SK-N-SH (cell line): ENCODE results near the gene NT5C1B. TPM values are rescaled to one million over a fixed set of nuclear protein-coding genes. Genes with fewer than 3 reads are reported as not detected.
A peak's percentile ranks its signal among the peaks of the same experiment; 100 is the strongest.

Experiments
- CTCF ChIA-PET: fragments of 300-600, 350-600 bp; formaldehyde crosslinking; extraction: SDS; loops from one replicate; lab custom pipeline; 2021; lab: Yijun Ruan, JAX
- POLR2A ChIA-PET: fragments of 350-600 bp; sonication (Branson Sonifier 250); formaldehyde crosslinking; extraction: SDS; loops from one replicate; lab custom pipeline; 2020; ENCODE audit warnings: antibody characterized with exemption, inconsistent platforms; lab: Yijun Ruan, JAX
- DNase-seq: peaks from one replicate; pipeline ENCODE4 v3.0.0; 2012
- H2AFZ ChIP-seq: fragments of 200-600 bp; sonication (generic); 2 replicates; pipeline ENCODE4 v1.8.1; 2016; ENCODE audit warnings: antibody characterized with exemption, mild to moderate bottlenecking, low read depth
- H3F3A ChIP-seq: fragments of 200-600 bp; sonication (generic); replicated peaks from 2 replicates; pipeline ENCODE3; 2016; ENCODE audit warnings: antibody characterized with exemption, mild to moderate bottlenecking; ENCODE audit not compliant: insufficient read depth
- H3K27ac ChIP-seq, 2 experiments: fragments of 200-500 bp in 1 of 2; fragments of 200-600 bp in 1 of 2; sonication (Bioruptor generic) in 1 of 2; sonication (generic), shearing (Covaris generic) in 1 of 2; 2 replicates each; pipeline versions ENCODE4 v1.5.1 to v1.6.1; 2014 to 2016; ENCODE audit warnings: low read depth in 2 of 2, inconsistent platforms in 1 of 2, low read length in 1 of 2, mild to moderate bottlenecking in 1 of 2, mixed read lengths in 1 of 2
- H3K27me3 ChIP-seq: fragments of 200-600 bp; sonication (generic), shearing (Covaris generic); 2 replicates; pipeline ENCODE4 v1.6.1; 2016; ENCODE audit warnings: mixed run types; ENCODE audit not compliant: insufficient read depth
- H3K36me3 ChIP-seq, 2 experiments: fragments of 200-500 bp in 1 of 2; fragments of 200-600 bp in 1 of 2; sonication (Bioruptor generic) in 1 of 2; sonication (generic) in 1 of 2; replicated peaks in 1 of 2; 2 replicates each; pipeline versions ENCODE3 to v1.5.1; 2014 to 2016; ENCODE audit warnings: low read length in 1 of 2, mild to moderate bottlenecking in 1 of 2; ENCODE audit not compliant: insufficient read depth in 2 of 2, control insufficient read depth in 1 of 2
- H3K4me1 ChIP-seq, 2 experiments: fragments of 200-500 bp in 1 of 2; fragments of 200-600 bp in 1 of 2; sonication (Bioruptor generic) in 1 of 2; sonication (generic), shearing (Covaris generic) in 1 of 2; 2 replicates each; pipeline versions ENCODE4 v1.5.1 to v1.6.1; 2014 to 2016; ENCODE audit warnings: low read depth in 1 of 2, low read length in 1 of 2, mixed run types in 1 of 2; ENCODE audit not compliant: insufficient read depth in 2 of 2, control insufficient read depth in 1 of 2
- H3K4me2 ChIP-seq: fragments of 200-600 bp; sonication (generic), shearing (Covaris generic); 2 replicates; pipeline ENCODE4 v1.6.1; 2017; ENCODE audit warnings: mixed run types
- H3K4me3 ChIP-seq, 2 experiments: fragments of 200-500 bp in 1 of 2; fragments of 200-600 bp in 1 of 2; sonication (Bioruptor generic) in 1 of 2; sonication (generic), shearing (Covaris generic) in 1 of 2; 2 replicates each; pipeline versions ENCODE4 v1.5.1 to v1.8.1; 2014 to 2016; ENCODE audit warnings: low read depth in 2 of 2, inconsistent platforms in 1 of 2, low read length in 1 of 2, mild to moderate bottlenecking in 1 of 2, mixed read lengths in 1 of 2, moderate library complexity in 1 of 2
- H3K79me2 ChIP-seq: fragments of 200-600 bp; sonication (generic); 2 replicates; pipeline ENCODE4 v1.8.1; 2017; ENCODE audit warnings: mild to moderate bottlenecking; ENCODE audit not compliant: insufficient read depth
- H3K9ac ChIP-seq: fragments of 200-600 bp; sonication (generic); 2 replicates; pipeline ENCODE4 v1.6.1; 2017; ENCODE audit warnings: mixed run types
- H3K9me2 ChIP-seq: fragments of 200-600 bp; sonication (generic); 2 replicates; pipeline ENCODE4 v1.6.1; 2017; ENCODE audit warnings: mixed run types
- H3K9me3 ChIP-seq: fragments of 200-600 bp; sonication (generic); 2 replicates; pipeline ENCODE4 v1.6.1; 2017; ENCODE audit warnings: mixed run types, mild to moderate bottlenecking, moderate library complexity
- H4K20me1 ChIP-seq: fragments of 200-600 bp; sonication (generic); 2 replicates; pipeline ENCODE4 v1.6.1; 2017; ENCODE audit warnings: mild to moderate bottlenecking, mixed run types; ENCODE audit not compliant: insufficient read depth
- FOSL2 ChIP-seq: IDR thresholded peaks from 2 replicates; pipeline ENCODE4 v1.4.0; 2012; ENCODE audit warnings: low read depth, mild to moderate bottlenecking, moderate library complexity, borderline replicate concordance
- FOXM1 ChIP-seq: IDR thresholded peaks from 2 replicates; pipeline ENCODE4 v1.4.0; 2012; ENCODE audit warnings: low read depth, mild to moderate bottlenecking
- IRF3 ChIP-seq: fragments of 150-350 bp; IDR thresholded peaks from 2 replicates; pipeline ENCODE4 v1.6.1; 2016; ENCODE audit warnings: mild to moderate bottlenecking, low read depth, low read length
- PBX3 ChIP-seq: IDR thresholded peaks from 2 replicates; pipeline ENCODE4; 2012
- TEAD4 ChIP-seq: IDR thresholded peaks from 2 replicates; pipeline ENCODE4 v1.4.0; 2012; ENCODE audit warnings: mild to moderate bottlenecking, borderline replicate concordance; ENCODE audit not compliant: insufficient read depth
- YY1 ChIP-seq: IDR thresholded peaks from 2 replicates; pipeline ENCODE4 v1.4.0; 2012; ENCODE audit warnings: low read depth, mild to moderate bottlenecking
- WGBS: methylation state at CpG from one replicate; pipeline ENCODE4 v1.1.6; 2017; ENCODE audit warnings: low lambda C conversion rate; 5-methylcytosine and 5-hydroxymethylcytosine counted together
- polyA plus RNA-seq, 3 experiments: library from polyadenylated mRNA; depleted of rRNA; stranded (reverse); fragments of >200 nt; gene quantifications; 2 replicates each; pipeline ENCODE4 v1.2.3, GENCODE V29; 2012
- TF ChIP-seq, protein P1 (sequence below): fragments of 200-600 bp; sonication (generic); IDR thresholded peaks from 2 replicates; pipeline ENCODE4 v1.6.1; 2017; ENCODE audit warnings: antibody characterized with exemption, mild to moderate bottlenecking, moderate library complexity

Gene NT5C1B
- polyA plus RNA-seq, 1 of the 3 experiments (the other 2 are of a cell fraction), result not detected

GRCh38 chr2:18630941-18631340 lies 41.6 kb upstream of the NT5C1B start:
- Histone ChIP-seq H3F3A (peaks cover 43% of the 10 kb centered on the region), H3K27me3 (no peaks in the 10 kb centered on the region), H3K9ac (peak overlapping the region; percentile 5; the same call in 1 of the 2 replicates), H3K36me3 (peaks cover 0 to 23% of the 10 kb centered on the region in 2 experiments), H3K4me3 (no peak overlapping the region; a peak in 1 of 4 replicates), H3K9me3 (peaks cover 17% of the 10 kb centered on the region; the same call in 1 of the 2 replicates), H3K4me1 (peaks cover 0 to 28% of the 10 kb centered on the region in 2 experiments; a peak in 3 of 4 replicates), H4K20me1 (no peaks in the 10 kb centered on the region), H3K27ac (peak overlapping the region; percentile 50 to 66; a peak in 3 of 4 replicates), H3K9me2 (no peaks in the 10 kb centered on the region), H2AFZ (no peak overlapping the region), H3K79me2 (peaks cover 37% of the 10 kb centered on the region), H3K4me2 (peak overlapping the region; percentile 27; the same call in 1 of the 2 replicates)
- ChIA-PET POLR2A (no interaction called here), CTCF (interaction anchor here (0.9 to 1.7 kb wide), 3 partner anchors 21 to 110 kb away, joined by 3 to 5 read pairs (median 3); no protein-coding TSS in a partner anchor)
- no peak for TF ChIP-seq TEAD4
- TF ChIP-seq IRF3, result no peak
- TF ChIP-seq FOXM1, result no peak
- TF ChIP-seq PBX3, result 0 out of 2 replicates have a peak, but pooled peaks have one; percentile 7
- no peak for TF ChIP-seq YY1
- DNase-seq, result no peak

- H4K20me1 ChIP-seq, result no peaks in the 10 kb centered on the region
- H3K27me3 ChIP-seq, result no peaks in the 10 kb centered on the region
- no peaks in the 10 kb centered on the region for H3K9me2 ChIP-seq
- peaks cover 0 to 23% of the 10 kb centered on the region in 2 experiments for H3K36me3 ChIP-seq
- peaks cover 17% of the 10 kb centered on the region; the same call in 1 of the 2 replicates for H3K9me3 ChIP-seq
- no peak overlapping the region for H2AFZ ChIP-seq
- TF ChIP-seq, protein P1, sequence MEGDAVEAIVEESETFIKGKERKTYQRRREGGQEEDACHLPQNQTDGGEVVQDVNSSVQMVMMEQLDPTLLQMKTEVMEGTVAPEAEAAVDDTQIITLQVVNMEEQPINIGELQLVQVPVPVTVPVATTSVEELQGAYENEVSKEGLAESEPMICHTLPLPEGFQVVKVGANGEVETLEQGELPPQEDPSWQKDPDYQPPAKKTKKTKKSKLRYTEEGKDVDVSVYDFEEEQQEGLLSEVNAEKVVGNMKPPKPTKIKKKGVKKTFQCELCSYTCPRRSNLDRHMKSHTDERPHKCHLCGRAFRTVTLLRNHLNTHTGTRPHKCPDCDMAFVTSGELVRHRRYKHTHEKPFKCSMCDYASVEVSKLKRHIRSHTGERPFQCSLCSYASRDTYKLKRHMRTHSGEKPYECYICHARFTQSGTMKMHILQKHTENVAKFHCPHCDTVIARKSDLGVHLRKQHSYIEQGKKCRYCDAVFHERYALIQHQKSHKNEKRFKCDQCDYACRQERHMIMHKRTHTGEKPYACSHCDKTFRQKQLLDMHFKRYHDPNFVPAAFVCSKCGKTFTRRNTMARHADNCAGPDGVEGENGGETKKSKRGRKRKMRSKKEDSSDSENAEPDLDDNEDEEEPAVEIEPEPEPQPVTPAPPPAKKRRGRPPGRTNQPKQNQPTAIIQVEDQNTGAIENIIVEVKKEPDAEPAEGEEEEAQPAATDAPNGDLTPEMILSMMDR, result no peak
- TF ChIP-seq FOSL2, result peak; percentile 8; the same call in 1 of the 2 replicates
- peaks cover 37% of the 10 kb centered on the region for H3K79me2 ChIP-seq
- H3K9ac ChIP-seq, result peak overlapping the region; percentile 5; the same call in 1 of the 2 replicates
- ChIA-PET CTCF (interaction anchor here (1.4 to 1.7 kb wide), 2 partner anchors 22 to 32 kb away, joined by 3 to 5 read pairs; no protein-coding TSS in a partner anchor), POLR2A (no interaction called here)
- H3K4me3 ChIP-seq, result no peak overlapping the region; a peak in 1 of 4 replicates
- 52% methylated on average over 1 of the region's 1 CpG for WGBS
- H3K27ac ChIP-seq, result peak overlapping the region; percentile 50 to 66; a peak in 3 of 4 replicates
- peaks cover 0 to 31% of the 10 kb centered on the region in 2 experiments; a peak in 3 of 4 replicates for H3K4me1 ChIP-seq
- no peak for DNase-seq
- H3F3A ChIP-seq, result peaks cover 47% of the 10 kb centered on the region
- peak overlapping the region; percentile 27; the same call in 1 of the 2 replicates for H3K4me2 ChIP-seq
Observed at GRCh38 chr2:18630541-18630940, 41.2 kb upstream of the NT5C1B start.
